GM11168 (cell line): ENCODE data around the gene PERM1.
"Not testable (repeated sequence)": the region's sequence is repeated elsewhere in the genome, so short reads cannot be mapped to it uniquely, and the experiment has no call there.

Source experiments
- in situ Hi-C: fragments of 300-500 bp; cut with MboI; formaldehyde crosslinking; loops from one replicate; pipeline ENCODE4 v1.12.0; 2022; ENCODE audit warnings: low sequenced_read_pairs; ENCODE audit not compliant: unreplicated experiment

The PERM1 gene

DNA sequence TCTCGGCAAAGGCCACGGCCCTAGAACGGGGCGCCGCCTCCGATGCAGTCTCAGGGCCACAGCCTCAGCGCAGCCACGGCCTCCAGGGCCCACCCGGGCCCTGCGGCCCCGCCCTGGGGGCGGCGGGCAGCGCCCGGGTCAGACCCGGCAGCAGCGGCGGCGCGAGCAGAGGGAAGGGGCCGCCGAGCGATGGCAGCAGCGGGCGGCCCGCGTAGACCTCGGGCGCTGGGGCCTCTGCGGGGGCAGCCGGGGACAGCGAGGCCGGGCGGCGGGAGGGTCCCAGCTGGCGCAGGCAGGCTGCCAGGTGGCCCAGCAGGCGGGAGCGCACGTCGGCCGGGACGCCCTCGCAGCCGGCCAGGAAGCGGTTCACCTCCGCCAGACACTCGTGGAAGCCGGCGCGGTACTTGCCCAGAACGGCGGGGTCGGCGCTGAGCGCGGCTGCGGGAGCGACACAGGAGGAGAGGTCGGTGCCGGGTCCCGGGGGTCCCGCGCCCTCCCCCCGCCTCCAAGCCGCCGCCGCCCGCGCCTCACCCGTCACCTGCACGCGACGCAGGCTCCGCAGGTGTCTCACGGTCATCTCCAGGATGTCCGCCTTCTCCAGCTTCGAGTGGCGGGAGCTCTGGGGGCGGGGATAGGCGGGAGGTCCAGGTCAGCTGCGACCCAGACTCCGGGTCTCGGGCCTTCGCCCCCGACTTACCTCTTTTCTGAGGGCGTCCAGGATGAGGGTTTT is 17.3 kb upstream of the PERM1 start:
- in situ Hi-C loops, result no loop called here

DNA sequence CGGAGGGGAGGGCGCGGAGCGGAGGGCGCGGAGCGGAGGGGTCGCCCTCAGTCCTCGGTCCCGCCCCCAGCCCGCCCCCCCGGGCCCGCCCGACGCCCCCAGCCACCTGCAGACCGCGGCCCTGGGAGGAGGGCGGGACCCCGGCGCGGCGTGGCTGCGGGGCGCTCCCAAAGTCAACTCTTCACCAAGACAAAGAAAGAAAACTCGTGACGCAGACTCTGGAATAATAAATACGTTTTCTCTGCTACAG is 16.8 kb upstream of the PERM1 start:
- in situ Hi-C loops, result no loop called here

GRCh38 chr1:997993-998744 is 16.3 kb upstream of the PERM1 start:
- in situ Hi-C loops, result no loop called here

DNA sequence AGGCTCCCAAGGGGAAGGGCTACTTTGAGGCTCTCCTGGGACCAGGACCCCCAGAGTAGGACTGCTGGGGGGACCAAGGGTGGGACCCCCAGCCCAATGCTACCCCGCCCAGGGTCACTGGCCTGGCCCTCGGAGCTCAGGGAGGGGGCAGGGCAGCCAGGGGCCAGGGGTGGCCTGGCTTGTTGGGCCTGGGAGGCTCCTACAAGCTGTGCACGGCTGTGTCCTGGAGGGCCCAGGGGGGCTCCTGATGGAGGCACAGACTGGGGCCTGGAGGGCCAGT is 15.8 kb upstream of the PERM1 start:
- in situ Hi-C loops, result no loop called here

DNA sequence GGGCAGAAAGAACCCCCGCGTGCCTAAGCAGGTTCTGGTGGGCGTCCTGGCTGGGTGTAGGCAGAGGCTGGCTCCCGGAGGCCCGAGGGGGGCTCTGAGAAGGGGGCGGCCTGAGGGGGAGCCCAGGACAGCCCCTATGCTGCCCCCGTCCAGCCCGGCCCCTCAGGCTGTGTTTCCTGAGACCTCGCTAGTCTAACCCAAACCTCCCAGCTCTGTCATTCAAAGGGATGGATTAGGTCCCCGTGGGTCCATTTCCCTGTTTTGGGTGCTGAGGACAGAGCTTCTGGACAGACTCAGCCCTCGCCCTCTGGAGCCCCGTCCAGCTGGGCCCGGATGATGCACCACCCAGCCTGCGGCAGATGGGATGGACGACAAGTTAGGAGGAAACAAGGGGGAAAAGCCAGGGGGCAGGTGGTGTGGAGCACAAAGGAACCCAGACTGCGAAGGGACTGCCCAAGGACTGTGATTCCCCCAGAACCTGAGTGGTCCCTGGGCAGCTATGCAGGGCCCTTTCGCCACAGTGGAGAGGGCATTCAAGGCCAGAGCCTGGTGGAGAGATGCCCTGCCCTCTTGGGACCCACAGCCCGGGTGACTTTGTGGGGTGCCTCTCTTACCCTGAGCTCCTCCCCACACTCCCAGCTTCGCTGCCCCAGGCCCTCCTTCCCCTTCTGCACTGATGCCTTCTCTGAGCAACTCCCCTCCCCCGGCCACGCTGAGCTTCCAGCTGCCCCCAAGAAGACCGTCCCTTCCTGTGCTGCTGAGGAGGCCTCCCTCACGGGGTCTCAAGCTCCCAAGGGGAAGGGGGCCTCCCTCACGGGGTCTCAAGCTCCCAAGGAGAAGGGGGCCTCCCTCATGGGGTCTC is 15.2 kb upstream of the PERM1 start:
- in situ Hi-C loops, result no loop called here

- in situ Hi-C loops, result no loop called here
These were observed 14.1 kb upstream of the PERM1 start for GRCh38 chr1:995665-996633.

GRCh38 chr1:994546-994945 is 12.7 kb upstream of the PERM1 start:
- in situ Hi-C loops, result not testable (repeated sequence)

DNA sequence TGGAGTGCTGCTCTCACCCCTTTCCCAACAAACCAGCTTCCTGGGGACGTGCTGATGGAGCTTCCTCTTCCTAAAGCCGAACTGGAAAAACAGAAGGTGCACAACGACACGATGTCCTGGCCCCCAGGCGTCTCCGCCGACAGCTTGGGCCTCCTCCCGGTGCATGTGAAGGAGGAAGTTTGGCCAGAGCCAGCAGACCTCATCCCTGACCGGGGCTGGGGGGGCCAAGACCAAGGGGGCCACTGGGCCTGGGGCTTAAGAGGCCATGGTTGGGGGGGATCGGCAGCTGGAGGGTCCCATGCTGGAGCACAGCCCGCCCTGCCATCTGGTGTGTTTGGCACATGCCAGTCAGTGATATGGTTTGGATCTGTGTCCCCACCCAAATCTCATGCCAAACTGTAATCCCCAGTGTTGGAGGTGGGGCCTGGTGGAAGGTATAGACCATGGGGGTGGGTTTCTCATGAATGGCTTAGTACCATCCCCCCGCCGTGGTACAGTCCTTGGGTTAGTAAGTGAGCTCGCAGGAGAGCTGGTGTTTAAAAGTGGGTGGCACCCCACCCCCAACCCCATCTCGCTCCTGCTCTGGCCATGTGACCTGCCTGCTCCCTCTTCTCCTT is 11.6 kb upstream of the PERM1 start:
- in situ Hi-C loops, result no loop called here

DNA sequence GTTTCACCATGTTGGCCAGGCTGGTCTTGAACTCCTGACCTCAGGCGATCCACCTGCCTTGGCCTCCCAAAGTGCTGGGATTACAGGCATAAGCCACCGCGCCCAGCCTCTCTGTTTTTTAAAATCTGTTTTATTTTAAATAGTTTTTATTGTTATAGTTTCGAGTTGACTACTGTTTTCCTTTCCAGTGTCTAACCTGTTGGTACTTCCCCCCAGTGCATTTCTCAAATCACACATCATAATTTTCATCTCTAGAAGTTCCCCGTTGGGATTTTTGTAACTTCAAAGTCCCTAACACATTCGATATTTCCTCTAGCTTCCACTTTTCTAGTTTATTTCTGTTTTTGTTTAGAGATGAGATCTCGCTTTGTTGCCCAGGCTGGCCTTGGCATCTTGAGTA is 10.5 kb upstream of the PERM1 start:
- in situ Hi-C loops, result no loop called here

DNA sequence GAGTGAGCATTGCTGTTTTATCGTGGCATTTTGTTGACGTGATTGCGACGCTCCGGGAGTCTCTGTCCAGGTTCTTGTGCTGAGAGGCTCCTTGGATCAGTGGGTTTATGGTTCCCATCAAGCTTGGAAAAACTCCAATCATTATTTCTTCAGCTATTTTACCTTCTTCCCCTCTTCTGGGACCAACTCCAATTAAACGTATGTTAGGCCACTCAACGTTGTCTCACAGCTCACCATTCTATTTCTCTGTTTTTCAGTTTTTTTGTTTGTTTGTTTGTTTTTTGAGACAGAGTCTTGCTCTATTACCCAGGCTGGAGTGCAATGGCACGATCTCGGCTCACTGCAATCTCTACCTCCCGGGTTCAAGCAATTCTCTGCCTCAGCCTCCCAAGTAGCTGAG is 10.0 kb upstream of the PERM1 start:
- in situ Hi-C loops, result no loop called here

DNA sequence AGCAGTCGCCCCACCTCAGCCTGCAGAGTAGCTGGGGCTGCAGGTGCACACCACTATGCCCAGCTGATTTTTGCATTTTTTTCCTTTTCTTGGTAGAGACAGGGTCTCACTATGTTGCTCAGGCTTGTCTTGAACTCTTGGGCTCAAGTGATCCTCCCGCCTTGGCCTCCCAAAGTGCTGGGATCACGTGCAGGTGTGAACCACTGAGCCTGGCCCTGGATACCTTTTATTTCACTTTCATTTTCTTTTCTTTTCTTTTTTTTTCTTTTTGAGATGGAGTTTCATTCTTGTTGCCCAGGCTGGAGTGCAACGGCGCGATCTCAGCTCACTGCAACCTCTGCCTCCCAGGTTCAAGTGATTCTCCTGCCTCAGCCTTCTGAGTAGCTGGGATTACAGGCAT is 9.4 kb upstream of the PERM1 start:
- in situ Hi-C loops, result not testable (repeated sequence)

DNA sequence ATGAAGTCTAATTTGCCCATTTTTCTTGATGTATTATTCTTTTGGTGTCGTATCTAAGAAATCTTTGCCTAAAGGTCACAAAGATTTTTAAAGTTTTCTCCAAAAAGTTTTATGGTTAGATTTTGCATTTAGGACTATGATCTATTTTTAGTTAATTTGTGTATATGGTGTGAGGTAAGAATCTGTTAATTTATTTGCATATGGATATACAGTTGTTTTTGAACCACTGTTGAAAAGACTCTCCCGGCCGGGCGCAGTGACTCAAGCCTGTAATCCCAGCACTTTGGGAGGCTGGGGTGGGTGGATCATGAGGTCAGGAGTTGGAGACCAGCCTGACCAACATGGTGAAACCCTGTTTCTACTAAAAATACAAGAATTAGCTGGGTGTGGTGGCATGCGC is 6.2 kb upstream of the PERM1 start:
- in situ Hi-C loops, result not testable (repeated sequence)

DNA sequence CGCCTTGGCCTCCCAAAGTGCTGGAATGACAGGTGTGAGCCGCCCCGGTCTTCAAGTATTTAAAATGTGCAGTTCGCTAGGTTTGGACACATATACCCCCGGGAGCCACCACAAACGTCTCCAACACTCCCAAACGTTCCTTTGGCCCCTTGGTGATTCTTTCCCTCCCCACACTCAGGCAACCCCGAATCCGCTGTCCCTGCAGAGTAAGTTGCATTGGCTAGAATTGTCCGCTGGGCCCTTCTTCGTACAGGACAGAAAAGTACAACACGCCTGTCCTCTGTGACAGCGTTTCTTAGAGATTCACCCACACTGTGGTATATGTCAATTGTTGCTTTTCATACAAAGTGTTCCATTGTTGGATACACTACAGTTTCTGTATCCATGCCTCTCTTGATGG is 3.2 kb upstream of the PERM1 start:
- in situ Hi-C loops, result no loop called here

DNA sequence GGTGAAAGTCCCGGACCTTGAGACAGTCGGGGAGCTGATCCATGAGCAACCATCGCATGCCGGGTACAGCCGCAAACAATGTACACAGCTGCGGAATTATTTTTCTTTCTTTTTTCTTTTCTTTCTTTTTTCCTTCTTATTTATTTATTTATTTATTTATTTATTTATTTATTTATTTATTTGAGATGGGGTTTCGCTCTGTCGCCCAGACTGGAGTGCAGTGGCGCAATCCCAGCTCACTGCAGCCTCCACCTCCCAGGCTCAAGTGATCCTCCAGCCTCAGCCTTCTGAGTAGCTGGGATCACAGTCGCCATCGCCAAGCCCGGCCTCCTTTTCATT is 2.6 kb upstream of the PERM1 start:
- in situ Hi-C loops, result no loop called here

GRCh38 chr1:983798-984475 is 2.0 kb upstream of the PERM1 start:
- in situ Hi-C loops, result no loop called here

- in situ Hi-C loops, result no loop called here
These were observed 1.0 kb upstream of the PERM1 start for GRCh38 chr1:982765-983436.

- in situ Hi-C loops, result no loop called here
These were observed 370 bp downstream of the PERM1 start for GRCh38 chr1:981491-981954.

DNA sequence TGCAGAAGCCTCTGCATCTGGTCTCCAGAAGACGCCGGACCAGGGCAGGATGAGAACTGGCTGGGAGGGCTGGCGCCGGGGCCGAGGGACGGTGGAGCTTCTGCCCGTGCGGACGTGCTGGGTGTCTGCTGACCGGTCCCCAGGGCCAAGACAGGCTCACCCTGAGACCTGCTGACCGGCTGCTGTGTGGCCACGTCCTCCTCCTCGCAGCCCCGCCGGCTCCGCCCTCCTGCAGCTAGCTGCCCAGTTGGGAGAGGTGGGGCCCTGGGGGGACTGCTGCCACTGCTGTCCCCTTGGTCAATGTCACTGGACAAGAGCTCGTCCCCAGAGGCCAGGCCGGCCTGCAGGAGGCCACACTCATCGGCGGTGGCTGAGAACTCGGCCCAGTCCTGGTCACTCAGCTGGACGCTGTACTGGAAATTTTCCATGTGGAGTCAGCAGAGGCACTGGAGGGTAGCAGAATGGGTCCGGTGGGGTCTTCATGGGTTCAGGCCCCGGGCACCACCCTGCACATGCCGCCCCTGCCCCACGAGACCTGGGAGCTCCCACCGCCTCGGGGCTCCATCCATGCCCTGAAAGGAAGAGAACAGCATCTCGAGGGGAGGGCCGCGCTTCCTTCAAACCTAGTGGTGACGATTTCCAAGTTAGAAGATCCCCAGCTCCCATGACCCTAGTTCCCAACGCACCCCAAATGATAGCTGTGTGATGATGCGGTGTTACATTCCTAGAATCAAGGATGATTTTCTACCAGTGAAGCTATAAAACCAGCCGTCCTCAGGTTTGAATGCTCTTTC is 1.1 kb downstream of the PERM1 start:
- in situ Hi-C loops, result no loop called here
